Measurements from ENCODE around the gene NEAT1.

GRCh38 chr11:65445101-65445603 lies 22.6 kb downstream of the NEAT1 start:
- no peak for TF ChIP-seq CTCF (IDR thresholded peaks at IDR 0.05)
- peak in 2 of 4 donors; percentile 9 to 42 for TF ChIP-seq POLR2A (IDR thresholded peaks at IDR 0.05)

Measured in esophagus squamous epithelium (tissue), 4 donors.